ENCODE measurements around the gene NPLOC4. TPM values are rescaled to one million over a fixed set of nuclear protein-coding genes. Genes with fewer than 3 reads are reported as not detected.
A peak's percentile ranks its signal among the peaks of the same experiment; 100 is the strongest.

NPLOC4 gene
- total and polyA plus RNA-seq, 9 of the 15 experiments (the other 6 are each of a cell fraction or from before 2014, with no cell fraction given) = 1.5 to 116 (median 64.5) TPM

GRCh38 chr17:81552244-81553017 is 84.5 kb downstream of the NPLOC4 start, which contains the start of gene FAAP100 (continued):
- TF ChIP-seq, protein P1, sequence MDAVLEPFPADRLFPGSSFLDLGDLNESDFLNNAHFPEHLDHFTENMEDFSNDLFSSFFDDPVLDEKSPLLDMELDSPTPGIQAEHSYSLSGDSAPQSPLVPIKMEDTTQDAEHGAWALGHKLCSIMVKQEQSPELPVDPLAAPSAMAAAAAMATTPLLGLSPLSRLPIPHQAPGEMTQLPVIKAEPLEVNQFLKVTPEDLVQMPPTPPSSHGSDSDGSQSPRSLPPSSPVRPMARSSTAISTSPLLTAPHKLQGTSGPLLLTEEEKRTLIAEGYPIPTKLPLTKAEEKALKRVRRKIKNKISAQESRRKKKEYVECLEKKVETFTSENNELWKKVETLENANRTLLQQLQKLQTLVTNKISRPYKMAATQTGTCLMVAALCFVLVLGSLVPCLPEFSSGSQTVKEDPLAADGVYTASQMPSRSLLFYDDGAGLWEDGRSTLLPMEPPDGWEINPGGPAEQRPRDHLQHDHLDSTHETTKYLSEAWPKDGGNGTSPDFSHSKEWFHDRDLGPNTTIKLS (IDR thresholded peaks at IDR 0.05; ENCODE audit: borderline replicate concordance, low read depth) = 0 out of 2 replicates have a peak, but pooled peaks have one; percentile 74
- TF ChIP-seq ZNF717 (CRISPR knock-in tag; IDR thresholded peaks at IDR 0.05) (no peak), ZZZ3 (IDR thresholded peaks at IDR 0.05) (no peak), SMARCA4 (IDR thresholded peaks at IDR 0.05) (no peak), KLF1 (tag; IDR thresholded peaks at IDR 0.05) (no peak), TBL1XR1 (IDR thresholded peaks at IDR 0.05; ENCODE audit: low read length in 2 of 2) (no peak), E2F8 (IDR thresholded peaks at IDR 0.05; ENCODE audit: low read depth, partially characterized antibody) (no peak), RBM14 (IDR thresholded peaks at IDR 0.05; ENCODE audit: borderline replicate concordance, insufficient read depth, low read depth, low read length) (no peak), ZNF436 (CRISPR knock-in tag; IDR thresholded peaks at IDR 0.05) (no peak), ETS2 (tag; IDR thresholded peaks at IDR 0.05; ENCODE audit: borderline replicate concordance, poor library complexity, severe bottlenecking) (no peak), TBP (optimal IDR thresholded peaks at IDR 0.05; ENCODE audit: low read depth, low read length) (peak; percentile 84), NCOR1 (IDR thresholded peaks at IDR 0.05) (no peak), CCNT2 (IDR thresholded peaks at IDR 0.05; ENCODE audit: borderline replicate concordance, extremely low read depth, insufficient read length, low read depth, low read length) (peak; percentile 68)
- TF ChIP-seq, protein P2, sequence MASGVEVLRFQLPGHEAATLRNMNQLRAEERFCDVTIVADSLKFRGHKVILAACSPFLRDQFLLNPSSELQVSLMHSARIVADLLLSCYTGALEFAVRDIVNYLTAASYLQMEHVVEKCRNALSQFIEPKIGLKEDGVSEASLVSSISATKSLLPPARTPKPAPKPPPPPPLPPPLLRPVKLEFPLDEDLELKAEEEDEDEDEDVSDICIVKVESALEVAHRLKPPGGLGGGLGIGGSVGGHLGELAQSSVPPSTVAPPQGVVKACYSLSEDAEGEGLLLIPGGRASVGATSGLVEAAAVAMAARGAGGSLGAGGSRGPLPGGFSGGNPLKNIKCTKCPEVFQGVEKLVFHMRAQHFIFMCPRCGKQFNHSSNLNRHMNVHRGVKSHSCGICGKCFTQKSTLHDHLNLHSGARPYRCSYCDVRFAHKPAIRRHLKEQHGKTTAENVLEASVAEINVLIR (CRISPR knock-in tag; IDR thresholded peaks at IDR 0.05) = no peak
- TF ChIP-seq, protein P3, sequence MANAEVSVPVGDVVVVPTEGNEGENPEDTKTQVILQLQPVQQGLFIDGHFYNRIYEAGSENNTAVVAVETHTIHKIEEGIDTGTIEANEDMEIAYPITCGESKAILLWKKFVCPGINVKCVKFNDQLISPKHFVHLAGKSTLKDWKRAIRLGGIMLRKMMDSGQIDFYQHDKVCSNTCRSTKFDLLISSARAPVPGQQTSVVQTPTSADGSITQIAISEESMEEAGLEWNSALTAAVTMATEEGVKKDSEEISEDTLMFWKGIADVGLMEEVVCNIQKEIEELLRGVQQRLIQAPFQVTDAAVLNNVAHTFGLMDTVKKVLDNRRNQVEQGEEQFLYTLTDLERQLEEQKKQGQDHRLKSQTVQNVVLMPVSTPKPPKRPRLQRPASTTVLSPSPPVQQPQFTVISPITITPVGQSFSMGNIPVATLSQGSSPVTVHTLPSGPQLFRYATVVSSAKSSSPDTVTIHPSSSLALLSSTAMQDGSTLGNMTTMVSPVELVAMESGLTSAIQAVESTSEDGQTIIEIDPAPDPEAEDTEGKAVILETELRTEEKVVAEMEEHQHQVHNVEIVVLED (CRISPR knock-in tag; IDR thresholded peaks at IDR 0.05) = no peak
- TF ChIP-seq, protein P4, sequence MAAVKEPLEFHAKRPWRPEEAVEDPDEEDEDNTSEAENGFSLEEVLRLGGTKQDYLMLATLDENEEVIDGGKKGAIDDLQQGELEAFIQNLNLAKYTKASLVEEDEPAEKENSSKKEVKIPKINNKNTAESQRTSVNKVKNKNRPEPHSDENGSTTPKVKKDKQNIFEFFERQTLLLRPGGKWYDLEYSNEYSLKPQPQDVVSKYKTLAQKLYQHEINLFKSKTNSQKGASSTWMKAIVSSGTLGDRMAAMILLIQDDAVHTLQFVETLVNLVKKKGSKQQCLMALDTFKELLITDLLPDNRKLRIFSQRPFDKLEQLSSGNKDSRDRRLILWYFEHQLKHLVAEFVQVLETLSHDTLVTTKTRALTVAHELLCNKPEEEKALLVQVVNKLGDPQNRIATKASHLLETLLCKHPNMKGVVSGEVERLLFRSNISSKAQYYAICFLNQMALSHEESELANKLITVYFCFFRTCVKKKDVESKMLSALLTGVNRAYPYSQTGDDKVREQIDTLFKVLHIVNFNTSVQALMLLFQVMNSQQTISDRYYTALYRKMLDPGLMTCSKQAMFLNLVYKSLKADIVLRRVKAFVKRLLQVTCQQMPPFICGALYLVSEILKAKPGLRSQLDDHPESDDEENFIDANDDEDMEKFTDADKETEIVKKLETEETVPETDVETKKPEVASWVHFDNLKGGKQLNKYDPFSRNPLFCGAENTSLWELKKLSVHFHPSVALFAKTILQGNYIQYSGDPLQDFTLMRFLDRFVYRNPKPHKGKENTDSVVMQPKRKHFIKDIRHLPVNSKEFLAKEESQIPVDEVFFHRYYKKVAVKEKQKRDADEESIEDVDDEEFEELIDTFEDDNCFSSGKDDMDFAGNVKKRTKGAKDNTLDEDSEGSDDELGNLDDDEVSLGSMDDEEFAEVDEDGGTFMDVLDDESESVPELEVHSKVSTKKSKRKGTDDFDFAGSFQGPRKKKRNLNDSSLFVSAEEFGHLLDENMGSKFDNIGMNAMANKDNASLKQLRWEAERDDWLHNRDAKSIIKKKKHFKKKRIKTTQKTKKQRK (IDR thresholded peaks at IDR 0.05; ENCODE audit: borderline replicate concordance, low read depth, low read length) = no peak

All from K562 (cell line).